ENCODE results near the gene CCNT2.

GRCh38 chr2:134911400-134911785, 7.2 kb upstream of the CCNT2 start:
- TF ChIP-seq REST (IDR thresholded peaks at IDR 0.05; ENCODE audit: insufficient read depth in 1 of 2, low read depth in 2 of 2, low read length in 2 of 2) (no peak), POLR2AphosphoS5 (IDR thresholded peaks at IDR 0.05; ENCODE audit: low read depth, low read length) (no peak), SIN3A (IDR thresholded peaks at IDR 0.05; ENCODE audit: borderline replicate concordance, insufficient read depth, low read length) (no peak), TAF1 (IDR thresholded peaks at IDR 0.05; ENCODE audit: borderline replicate concordance, insufficient read depth, low read length) (no peak)

All from PFSK-1 (cell line).